ENCODE data around the gene RNF223.
A peak's percentile ranks its signal among the peaks of the same experiment; 100 is the strongest.
"Not testable (repeated sequence)": the region's sequence is repeated elsewhere in the genome, so short reads cannot be mapped to it uniquely, and the experiment has no call there.

The RNF223 gene

GRCh38 chr1:1072849-1073742, 1.0 kb downstream of the RNF223 start:
- no peak for DNase-seq (ENCODE audit: low read depth in 2 of 2)

GRCh38 chr1:1072299-1072848, 1.7 kb downstream of the RNF223 start:
- no peak for DNase-seq (ENCODE audit: low read depth in 2 of 2)

- no peak for DNase-seq (ENCODE audit: low read depth in 2 of 2)
Observed at GRCh38 chr1:1071486-1072298, 2.4 kb downstream of the RNF223 start.

GRCh38 chr1:1069711-1070676, 4.1 kb downstream of the RNF223 start:
- no peak for DNase-seq (ENCODE audit: low read depth in 2 of 2)

- DNase-seq (ENCODE audit: low read depth in 2 of 2), result peak; percentile 76 to 78
Observed at GRCh38 chr1:1069056-1069710, 4.9 kb downstream of the RNF223 start.

GRCh38 chr1:1068517-1069055, 5.5 kb downstream of the RNF223 start:
- no peak for DNase-seq (ENCODE audit: low read depth in 2 of 2)

DNA sequence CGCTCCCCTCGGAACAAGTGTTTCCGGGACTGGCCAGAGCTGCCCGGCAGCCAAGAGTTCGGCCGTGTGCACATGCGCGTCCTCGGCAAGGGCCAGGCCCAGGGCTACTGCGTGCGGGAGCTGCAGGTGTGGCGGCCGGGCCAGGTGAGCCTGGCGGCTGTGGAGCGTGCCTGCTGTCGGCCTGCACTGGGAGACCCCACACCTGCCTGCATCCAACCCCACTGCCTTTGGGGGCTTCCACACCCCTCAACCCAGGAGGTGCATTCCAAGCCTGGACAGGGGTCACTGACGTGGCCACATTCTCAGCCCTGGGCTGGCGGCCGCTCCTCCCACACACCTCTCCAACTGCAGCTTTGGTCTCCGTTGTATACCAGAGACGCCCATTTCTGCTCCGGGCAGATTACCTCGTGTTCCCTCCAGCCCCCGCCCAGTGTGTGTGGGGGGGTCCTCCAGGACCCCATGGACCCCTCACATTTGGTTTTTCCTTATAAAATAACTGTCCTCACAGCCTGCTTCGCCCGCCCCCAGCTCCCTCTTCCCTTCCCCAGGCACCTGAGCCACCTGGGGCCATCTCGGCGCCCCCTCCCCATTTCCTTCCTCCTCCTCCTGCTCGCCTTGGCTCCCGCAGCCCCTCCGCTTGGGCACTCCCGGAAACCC, 6.1 kb downstream of the RNF223 start:
- DNase-seq (ENCODE audit: low read depth in 2 of 2), result no peak

GRCh38 chr1:1067284-1067859, 6.7 kb downstream of the RNF223 start:
- DNase-seq (ENCODE audit: low read depth in 2 of 2), result no peak

DNA sequence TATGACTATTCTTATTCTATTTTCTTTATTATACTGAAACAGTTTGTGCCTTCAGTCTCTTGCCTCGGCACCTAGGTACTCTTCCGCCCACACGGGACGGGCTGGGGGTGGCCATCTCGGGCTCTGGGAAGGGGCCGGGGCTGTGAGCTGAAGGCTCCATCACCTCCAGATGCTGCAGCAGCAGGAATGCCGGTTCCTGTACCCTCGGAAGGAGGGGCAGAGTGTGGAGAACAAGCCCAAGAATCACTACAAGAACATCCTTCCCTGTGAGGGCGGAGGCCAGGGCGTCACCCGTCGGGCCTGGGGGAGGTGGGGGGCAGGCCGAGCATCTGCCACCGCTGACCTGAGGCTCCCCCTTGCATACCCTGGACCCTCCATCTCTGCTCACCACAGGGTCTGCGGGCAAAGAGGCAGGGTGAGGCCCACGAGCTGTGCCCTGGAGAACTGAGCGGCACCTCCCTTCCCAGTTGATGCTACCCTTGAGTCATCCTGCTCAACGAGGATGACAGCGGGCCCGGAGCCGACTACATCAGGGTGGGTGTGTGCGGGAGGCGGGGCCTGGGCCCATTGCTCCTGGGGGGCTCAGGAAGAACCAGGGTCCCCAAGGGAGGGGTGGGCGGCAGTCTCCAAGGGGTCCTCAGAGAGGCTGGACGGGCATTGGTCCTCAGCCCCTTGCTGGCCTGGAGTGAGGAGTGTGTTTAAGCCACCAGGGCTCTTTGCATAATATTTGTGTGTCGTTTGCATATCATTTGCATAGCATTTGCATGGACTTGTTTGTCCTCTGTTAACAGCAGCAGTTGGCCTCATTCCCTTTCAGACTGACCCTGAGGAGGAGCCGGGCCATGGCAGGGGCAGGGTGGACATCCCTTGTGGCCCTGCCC, 7.5 kb downstream of the RNF223 start:
- no peak for DNase-seq (ENCODE audit: low read depth in 2 of 2)

DNA sequence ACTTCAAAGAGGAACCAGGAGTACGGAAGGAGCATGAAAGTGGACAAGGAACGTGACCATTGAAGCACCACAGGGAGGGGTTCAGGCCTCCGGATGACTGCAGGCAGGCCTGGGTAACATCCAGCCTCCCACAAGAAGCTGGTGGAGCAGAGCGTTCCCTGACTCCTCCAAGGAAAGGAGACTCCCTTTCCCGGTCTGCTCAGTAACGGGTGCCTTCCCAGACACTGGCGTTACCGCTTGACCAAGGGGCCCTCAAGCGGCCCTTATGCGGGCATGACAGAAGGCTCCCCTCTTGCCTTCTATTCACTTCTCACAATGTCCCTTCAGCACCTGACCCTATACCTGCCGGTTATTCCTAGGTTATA, 8.2 kb downstream of the RNF223 start:
- DNase-seq (ENCODE audit: low read depth in 2 of 2), result not testable (repeated sequence)

DNA sequence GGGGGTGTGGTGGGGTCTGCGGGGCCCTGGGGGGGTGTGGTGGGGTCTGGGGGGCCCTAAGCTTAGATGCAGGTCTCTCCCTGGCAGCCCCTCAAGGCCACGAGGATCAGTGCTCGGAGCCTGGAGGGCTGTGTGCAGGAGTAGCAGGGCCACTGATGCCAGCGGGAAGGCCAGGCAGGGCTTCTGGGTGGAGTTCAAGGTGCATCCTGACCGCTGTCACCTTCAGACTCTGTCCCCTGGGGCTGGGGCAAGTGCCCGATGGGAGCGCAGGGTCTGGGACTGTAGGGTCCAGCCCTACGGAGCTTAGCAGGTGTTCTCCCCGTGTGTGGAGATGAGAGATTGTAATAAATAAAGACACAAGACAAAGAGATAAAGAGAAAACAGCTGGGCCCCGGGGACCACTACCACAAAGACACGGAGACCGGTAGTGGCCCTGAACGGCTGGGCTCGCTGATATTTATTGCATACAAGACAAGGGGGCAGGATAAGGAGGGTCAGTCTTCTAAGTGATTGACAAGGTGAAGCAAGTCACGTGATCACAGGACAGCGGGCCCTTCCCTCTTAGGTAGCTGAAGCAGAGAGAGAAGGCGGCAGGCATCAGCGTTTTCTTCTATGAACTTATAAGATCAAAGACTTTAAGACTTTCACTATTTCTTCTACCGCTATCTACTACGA, 8.7 kb downstream of the RNF223 start:
- no peak for DNase-seq (ENCODE audit: low read depth in 2 of 2)

GRCh38 chr1:1063945-1064831, 9.9 kb downstream of the RNF223 start:
- DNase-seq (ENCODE audit: low read depth in 2 of 2), result peak; percentile 76 to 90

- DNase-seq (ENCODE audit: low read depth in 2 of 2), result no peak
Observed at GRCh38 chr1:1063261-1063944, 10.7 kb downstream of the RNF223 start.

- no peak for DNase-seq (ENCODE audit: low read depth in 2 of 2)
Observed at GRCh38 chr1:1062348-1063163, 11.6 kb downstream of the RNF223 start.

- no peak for DNase-seq (ENCODE audit: low read depth in 2 of 2)
Observed at GRCh38 chr1:1061682-1062345, 12.3 kb downstream of the RNF223 start.
